ENCODE measurements around the gene DDR1. TPM values are rescaled to one million over a fixed set of nuclear protein-coding genes. Genes with fewer than 3 reads are reported as not detected.
A peak's percentile ranks its signal among the peaks of the same experiment; 100 is the strongest.

Gene DDR1
- total RNA-seq (2021) (195 to 230 TPM (median 203 TPM) in 3 replicates), Bru-seq, nascent RNA (percentile 68 among the genes with signal in this experiment)
- long read RNA-seq, experiment 1, full-length matches to known transcripts: 109 of 471 reads
- long read RNA-seq, experiment 1, partial matches to known transcripts: 174 of 471 reads
- long read RNA-seq, experiment 1, other reads (novel, unspliced or antisense): 188 of 471 reads
- long read RNA-seq, experiment 2, transcript DDR1-225 (18 exons, 3,894 nt): minor isoform, 5 of 220 reads
- long read RNA-seq, experiment 2, transcript DDR1-224 (16 exons, 3,832 nt): major isoform, 9 of 220 reads
- long read RNA-seq, experiment 2, partial matches to known transcripts: 151 of 220 reads
- long read RNA-seq, experiment 2, other reads (novel, unspliced or antisense): 45 of 220 reads
- long read RNA-seq, experiment 3, partial matches to known transcripts: 1 of 4 reads
- long read RNA-seq, experiment 3, other reads (novel, unspliced or antisense): 2 of 4 reads

DNA sequence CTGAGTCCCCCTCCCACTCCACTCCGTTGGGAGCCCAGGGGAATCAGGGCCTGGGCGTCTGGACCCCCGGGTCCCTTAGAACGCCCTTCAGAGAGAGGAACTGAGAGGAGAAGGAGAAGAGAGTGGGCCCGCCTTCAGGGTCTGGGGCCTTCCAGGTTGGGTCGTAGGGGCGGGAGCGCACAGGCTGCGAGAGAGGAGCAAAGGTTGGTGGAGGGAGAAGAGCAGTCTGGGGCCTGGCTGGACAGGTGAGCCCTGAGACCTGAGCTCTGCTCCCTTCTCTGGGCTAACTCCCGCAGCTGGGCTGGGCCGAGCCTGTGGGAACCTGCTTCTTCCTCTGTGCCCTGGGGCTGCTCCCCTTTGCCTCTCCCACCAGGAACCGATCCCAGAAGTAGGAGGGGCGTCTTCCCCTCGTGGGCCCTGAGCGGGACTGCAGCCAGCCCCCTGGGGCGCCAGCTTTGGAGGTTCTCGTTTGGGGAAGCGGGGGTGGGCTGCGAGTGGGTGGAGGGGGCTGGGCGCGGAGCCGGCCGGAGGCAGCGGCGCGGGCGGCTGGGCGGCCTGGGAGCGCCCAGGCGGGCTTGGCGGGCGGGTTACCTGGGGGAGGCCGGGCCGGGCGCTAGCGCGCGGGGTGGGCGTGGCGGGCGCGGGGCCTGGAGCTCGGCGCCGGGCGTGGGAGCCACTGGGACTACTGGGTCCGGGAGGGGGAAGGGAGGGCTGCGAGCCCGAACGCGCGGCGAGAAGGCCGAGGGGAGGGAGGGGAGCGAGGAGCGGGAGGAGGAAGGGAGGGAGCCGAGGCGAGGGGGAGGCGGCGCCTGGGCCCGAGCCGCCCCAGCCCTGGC lies at the start of gene DDR1:
Gene DDR1, plus strand, starts transcription at position 835 of the 836 bp plus-strand sequence. CDS start 4,211 bp downstream, outside the sequence.
- TF ChIP-seq NFE2L1 (CRISPR knock-in tag; IDR thresholded peaks at IDR 0.05) (no peak), JUN (CRISPR knock-in tag; IDR thresholded peaks at IDR 0.05) (no peak), SP1 (CRISPR knock-in tag; conservative IDR thresholded peaks at IDR 0.05) (no peak; the same call in 1 of the 2 replicates), NR2C2 (CRISPR knock-in tag; IDR thresholded peaks at IDR 0.05) (no peak), HMGA2 (CRISPR knock-in tag; IDR thresholded peaks at IDR 0.05) (no peak), ZNF121 (CRISPR knock-in tag; IDR thresholded peaks at IDR 0.05) (no peak), MLX (CRISPR knock-in tag; IDR thresholded peaks at IDR 0.05) (no peak), NFATC4 (CRISPR knock-in tag; IDR thresholded peaks at IDR 0.05) (no peak), USF1 (CRISPR knock-in tag; IDR thresholded peaks at IDR 0.05) (no peak), GTF2I (CRISPR knock-in tag; conservative IDR thresholded peaks at IDR 0.05) (no peak)
- TF ChIP-seq, protein P1, sequence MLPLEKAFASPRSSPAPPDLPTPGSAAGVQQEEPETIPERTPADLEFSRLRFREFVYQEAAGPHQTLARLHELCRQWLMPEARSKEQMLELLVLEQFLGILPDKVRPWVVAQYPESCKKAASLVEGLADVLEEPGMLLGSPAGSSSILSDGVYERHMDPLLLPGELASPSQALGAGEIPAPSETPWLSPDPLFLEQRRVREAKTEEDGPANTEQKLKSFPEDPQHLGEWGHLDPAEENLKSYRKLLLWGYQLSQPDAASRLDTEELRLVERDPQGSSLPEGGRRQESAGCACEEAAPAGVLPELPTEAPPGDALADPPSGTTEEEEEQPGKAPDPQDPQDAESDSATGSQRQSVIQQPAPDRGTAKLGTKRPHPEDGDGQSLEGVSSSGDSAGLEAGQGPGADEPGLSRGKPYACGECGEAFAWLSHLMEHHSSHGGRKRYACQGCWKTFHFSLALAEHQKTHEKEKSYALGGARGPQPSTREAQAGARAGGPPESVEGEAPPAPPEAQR (CRISPR knock-in tag; IDR thresholded peaks at IDR 0.05): no peak
- POLR2A ChIA-PET: interaction anchor here (0.6 to 3.0 kb wide), 4 partner anchors 30 to 157 kb away, joined by 3 to 17 read pairs (median 9); partner anchors contain the start of genes IER3 and VARS2

GRCh38 chr6:30834646-30835045 lies 49.7 kb upstream of the DDR1 start:
- CTCF ChIA-PET: interaction anchor here (0.6 to 2.5 kb wide), 6 partner anchors 10 to 253 kb away, joined by 3 to 8 read pairs (median 4); partner anchors contain the start of gene IER3
- POLR2A ChIA-PET: interaction anchor here (0.7 kb wide), 1 partner anchor 40 kb away, joined by 6 read pairs; no protein-coding TSS in a partner anchor

More for the DNA sequence above, at the start of gene DDR1:
- Mint-ChIP-seq H3K4me3 (peak within 1 kb of the TSS; percentile 93), H3K9me3 (no peaks in the 10 kb centered on the region), H3K27ac (peak within 1 kb of the TSS; percentile 99), H3K4me1 (peaks cover 71% of the 10 kb centered on the region), H3K27me3 (ENCODE audit: low read depth) (no peaks in the 10 kb centered on the region), H3K36me3 (peaks cover 5% of the 10 kb centered on the region; the same call in 1 of the 2 replicates)
- peak; percentile 58 for DNase-seq (ENCODE audit: low spot score)
- ATAC-seq: peak; percentile 4
- CTCF ChIA-PET: interaction anchor here (1.1 to 13.3 kb wide), 15 partner anchors 9 to 284 kb away, joined by 3 to 164 read pairs (median 10); partner anchors contain the start of genes GTF2H4 and VARS2

More at GRCh38 chr6:30834646-30835045, 49.7 kb upstream of the DDR1 start:
- Mint-ChIP-seq H3K4me3 (no peak overlapping the region), H3K36me3 (peaks cover 22% of the 10 kb centered on the region), H3K4me1 (peaks cover 42% of the 10 kb centered on the region), H3K9me3 (peaks cover 16% of the 10 kb centered on the region), H3K27me3 (ENCODE audit: low read depth) (peaks cover 4% of the 10 kb centered on the region; the same call in 1 of the 2 replicates), H3K27ac (no peak overlapping the region)
- DNase-seq (ENCODE audit: low spot score): no peak
- no peak for ATAC-seq
- TF ChIP-seq PRRX2 (CRISPR knock-in tag; IDR thresholded peaks at IDR 0.05): no peak
- TF ChIP-seq, protein P2, sequence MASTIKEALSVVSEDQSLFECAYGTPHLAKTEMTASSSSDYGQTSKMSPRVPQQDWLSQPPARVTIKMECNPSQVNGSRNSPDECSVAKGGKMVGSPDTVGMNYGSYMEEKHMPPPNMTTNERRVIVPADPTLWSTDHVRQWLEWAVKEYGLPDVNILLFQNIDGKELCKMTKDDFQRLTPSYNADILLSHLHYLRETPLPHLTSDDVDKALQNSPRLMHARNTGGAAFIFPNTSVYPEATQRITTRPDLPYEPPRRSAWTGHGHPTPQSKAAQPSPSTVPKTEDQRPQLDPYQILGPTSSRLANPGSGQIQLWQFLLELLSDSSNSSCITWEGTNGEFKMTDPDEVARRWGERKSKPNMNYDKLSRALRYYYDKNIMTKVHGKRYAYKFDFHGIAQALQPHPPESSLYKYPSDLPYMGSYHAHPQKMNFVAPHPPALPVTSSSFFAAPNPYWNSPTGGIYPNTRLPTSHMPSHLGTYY (CRISPR knock-in tag; IDR thresholded peaks at IDR 0.05): no peak
- no peak for TF ChIP-seq FOXK1 (CRISPR knock-in tag; IDR thresholded peaks at IDR 0.05)
- TF ChIP-seq ZNF512 (CRISPR knock-in tag; IDR thresholded peaks at IDR 0.05; ENCODE audit: borderline replicate concordance): no peak
- TF ChIP-seq ZNF396 (CRISPR knock-in tag; IDR thresholded peaks at IDR 0.05; ENCODE audit: borderline replicate concordance): no peak
